ENCODE results near the gene NFE2L1.
A peak's percentile ranks its signal among the peaks of the same experiment; 100 is the strongest.
"Not testable (repeated sequence)": the region's sequence is repeated elsewhere in the genome, so short reads cannot be mapped to it uniquely, and the experiment has no call there.

Gene NFE2L1

DNA sequence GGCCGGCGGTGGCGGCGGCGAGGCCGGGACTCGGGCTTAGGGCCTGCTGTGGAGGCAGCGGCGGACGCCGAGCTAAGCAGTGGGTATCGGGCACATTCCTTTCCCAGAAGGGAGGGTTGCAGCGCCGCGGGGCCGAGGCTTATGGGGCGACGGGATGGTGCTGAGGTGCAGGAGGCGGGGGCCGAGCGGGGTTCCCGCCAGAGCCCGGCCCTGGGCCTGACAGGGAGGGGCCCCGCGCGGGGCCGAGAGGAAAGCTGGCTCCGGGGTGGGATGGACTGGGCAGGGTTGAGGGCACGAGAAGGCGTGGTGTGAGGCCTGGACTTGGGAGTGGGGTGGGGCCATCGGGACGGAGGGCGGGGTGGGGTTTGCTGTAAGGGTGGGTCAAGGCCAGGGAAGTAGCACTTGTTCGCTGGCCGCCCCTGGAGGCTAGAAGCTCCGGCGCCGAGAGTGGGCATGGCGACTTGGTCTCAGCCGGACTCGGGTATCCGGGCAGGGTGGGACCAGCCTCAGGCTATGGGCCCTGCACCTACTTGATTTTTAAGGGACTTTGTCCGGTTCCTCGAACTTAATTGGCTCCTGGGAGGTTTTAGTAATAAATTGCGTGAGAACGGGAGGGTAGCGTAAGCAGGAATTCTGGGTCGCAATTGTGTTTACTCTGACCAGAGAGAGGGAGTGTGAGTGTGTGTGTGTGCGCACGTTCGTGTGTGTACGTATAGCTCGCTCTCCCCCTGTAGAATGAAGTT, 396 bp downstream of the NFE2L1 start:
- DNase-seq (ENCODE audit: low spot score), result no peak

DNA sequence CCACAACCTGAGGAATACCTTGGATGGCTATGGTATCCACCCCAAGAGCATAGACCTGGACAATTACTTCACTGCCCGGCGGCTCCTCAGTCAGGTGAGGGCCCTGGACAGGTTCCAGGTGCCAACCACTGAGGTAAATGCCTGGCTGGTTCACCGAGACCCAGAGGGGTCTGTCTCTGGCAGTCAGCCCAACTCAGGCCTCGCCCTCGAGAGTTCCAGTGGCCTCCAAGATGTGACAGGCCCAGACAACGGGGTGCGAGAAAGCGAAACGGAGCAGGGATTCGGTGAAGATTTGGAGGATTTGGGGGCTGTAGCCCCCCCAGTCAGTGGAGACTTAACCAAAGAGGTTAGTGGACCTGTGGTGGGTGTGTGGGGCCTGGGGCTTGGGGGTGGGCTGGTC, 3.1 kb downstream of the NFE2L1 start:
- no peak for DNase-seq (ENCODE audit: low spot score)

DNA sequence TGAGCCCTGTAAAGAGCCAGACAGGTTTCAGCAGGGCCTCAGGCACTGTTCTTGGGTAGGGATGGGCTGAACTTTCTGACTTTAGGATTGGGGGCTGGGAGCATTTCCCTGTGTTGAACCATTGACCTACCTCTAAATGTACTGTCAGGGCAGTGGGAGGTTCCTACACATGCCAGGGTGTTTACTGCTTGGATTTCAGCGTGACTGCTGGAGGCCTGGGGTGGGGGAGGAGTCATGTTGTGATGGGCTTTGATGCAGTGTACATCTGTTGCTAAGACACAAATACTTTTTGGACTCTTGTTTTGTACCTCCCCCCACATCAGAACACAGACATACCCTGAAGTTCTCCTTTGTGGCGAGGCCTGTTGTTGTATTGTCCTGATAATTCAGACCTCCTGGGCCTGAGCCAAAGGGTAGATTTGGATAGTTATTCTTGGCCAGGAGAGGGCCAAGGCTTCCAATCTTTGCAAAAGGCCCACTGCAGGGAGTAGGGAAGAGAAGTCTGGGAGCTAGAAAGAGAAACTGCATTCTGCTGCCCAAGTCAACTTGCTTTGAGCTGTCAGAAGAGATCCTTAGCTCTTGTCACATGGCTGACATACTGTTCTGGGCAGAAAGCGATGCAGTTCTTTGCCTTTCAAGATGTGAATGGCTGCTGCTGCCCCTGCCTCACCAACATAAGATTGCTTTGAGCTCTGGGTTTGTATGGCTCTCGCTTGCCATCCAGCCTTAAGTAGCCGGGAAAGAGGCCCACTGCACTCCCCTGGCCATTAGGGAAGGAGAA, 3.7 kb downstream of the NFE2L1 start:
- no peak for DNase-seq (ENCODE audit: low spot score)

DNA sequence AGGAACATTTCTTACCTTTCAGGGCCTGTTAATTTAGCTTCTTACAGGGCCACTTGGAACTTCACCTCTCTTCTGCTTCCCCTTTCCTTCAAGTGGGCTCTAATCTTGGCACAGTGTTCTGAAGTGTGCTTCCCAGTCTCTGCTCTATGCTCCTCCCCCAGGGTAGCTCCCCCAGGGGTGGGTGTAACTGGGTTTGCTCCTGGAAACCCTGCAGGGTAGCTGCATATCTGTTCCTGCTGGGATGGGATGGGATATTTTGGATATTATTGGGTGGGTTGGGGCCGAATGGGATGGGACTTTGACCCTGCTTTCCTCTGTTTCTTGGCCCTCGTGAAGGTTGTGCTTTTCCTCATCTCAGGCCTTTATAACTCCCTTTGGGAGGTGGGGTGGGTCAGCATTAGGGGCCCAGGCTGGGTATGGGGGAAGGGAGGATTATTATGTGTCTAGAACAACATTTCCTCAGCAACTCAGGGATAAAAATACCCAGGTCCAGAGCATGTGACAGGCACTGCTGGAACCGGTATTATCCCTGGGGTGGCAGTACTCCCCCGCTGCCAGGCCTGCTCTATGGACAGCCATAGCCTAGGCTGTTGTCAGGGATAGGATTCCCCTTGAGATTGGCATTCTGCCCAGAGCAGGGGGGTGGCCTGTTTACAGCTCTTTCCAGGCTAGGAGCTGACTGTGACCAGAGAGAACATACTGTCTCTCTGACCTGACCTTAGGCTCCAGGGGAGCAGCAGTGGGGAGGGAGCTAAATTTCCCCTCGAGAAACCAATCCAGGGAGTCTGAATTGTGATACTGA, 5.0 kb downstream of the NFE2L1 start:
- peak; percentile 74 for DNase-seq (ENCODE audit: low spot score)

DNA sequence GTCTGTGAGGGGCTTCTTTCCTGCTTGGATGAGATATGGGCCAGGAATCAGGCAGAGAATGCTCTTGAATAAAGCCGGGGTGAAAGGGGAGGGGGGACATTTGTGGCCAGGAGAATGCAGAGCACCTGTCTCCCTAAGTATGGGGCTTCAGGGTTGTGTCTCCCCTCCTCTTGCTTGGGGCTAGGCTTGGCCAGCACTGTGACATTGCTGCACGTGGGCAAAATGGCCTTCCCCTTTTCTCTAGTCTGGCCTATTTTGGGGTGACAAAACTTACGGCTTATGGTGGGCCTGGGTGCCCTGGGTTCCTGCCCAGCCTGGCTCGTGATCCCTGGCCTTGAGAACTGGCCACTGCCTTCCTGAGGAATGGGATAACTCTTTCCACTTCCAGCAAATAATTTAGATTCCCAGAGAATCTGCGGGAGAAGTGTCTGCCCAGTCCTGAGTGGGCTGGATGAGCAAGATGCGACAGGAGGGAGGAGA, 5.6 kb downstream of the NFE2L1 start:
- DNase-seq (ENCODE audit: low spot score), result no peak

DNA sequence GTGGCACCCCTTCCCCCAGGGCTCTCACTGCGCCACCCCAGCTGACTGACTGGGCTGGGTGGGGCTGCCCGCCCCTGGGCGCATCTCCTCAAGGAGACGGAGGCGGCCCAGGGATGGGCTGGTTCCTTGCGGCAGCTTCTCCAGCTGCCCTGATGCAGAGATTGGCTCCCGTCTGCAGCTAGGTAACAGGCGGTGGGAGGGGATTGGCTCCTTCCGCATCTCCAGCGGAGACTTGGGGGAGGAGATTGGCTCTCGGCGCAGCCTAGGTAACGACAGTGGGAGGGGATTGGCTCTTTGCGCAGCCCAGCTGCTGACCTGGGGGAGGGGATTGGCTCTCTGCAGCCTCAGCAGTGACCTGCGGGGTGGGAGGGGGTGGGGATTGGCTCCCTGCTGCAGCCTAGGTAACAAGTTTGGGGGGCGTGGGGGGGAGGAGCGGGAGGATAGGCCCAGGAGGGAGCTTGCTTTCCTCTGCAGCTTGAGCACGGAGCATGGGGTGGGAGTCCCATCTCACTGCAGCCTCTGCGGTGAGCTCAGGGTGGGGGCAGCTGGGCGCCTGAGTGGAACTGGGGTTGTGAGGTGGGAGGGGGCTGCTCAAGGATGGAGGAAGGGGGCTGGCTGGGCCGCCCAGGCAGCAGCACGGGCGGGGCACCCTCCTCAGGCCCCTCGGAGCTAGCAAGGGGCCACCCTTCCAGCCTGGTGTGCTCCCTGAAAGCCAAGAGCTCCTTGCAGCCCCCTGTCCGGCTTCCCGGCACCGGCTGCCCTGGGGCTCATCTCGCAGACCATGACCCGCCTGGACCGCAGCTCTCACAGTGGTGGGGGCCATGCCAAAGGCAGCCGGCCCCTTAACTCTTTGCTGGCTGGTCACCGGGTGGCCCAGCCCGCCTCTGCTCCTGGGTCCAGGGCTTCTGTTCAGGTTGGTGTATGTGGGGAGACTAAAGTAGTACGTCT, 6.4 kb downstream of the NFE2L1 start:
- DNase-seq (ENCODE audit: low spot score), result peak; percentile 75

DNA sequence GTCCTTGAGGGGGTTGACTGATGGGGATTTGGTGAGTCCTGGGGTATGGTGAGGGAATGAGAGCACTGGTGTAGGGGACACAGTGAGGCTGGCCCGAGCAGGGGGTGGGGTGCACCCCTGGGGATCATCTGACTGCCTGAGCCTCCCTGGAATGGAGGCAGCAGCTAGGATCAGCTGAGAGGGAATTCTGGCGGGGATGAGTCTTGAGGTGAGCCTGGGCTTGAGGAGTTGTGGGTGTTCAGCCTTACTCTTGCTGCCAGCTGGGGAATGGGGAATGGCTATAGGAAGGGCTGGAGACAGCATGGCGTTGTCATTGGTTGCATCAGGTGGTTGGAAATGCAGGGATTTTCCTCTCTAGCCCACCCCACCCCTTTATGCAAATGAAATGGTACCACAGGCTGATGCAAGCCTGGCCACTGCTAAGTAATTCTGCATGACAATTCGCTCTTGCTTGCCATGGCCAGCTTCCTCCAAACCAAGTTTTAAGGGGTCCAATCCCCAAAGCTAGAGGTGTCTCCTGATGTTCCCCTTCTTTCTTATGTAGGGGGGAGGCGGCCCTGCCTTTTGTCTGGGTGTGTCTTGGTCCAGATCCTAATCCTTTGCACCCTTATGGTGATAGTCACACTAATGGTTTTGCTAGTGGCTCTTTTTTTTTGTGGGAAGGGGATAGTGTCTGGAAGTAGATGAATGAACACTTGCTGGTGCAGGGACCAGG, 7.5 kb downstream of the NFE2L1 start:
- DNase-seq (ENCODE audit: low spot score), result peak; percentile 64

DNA sequence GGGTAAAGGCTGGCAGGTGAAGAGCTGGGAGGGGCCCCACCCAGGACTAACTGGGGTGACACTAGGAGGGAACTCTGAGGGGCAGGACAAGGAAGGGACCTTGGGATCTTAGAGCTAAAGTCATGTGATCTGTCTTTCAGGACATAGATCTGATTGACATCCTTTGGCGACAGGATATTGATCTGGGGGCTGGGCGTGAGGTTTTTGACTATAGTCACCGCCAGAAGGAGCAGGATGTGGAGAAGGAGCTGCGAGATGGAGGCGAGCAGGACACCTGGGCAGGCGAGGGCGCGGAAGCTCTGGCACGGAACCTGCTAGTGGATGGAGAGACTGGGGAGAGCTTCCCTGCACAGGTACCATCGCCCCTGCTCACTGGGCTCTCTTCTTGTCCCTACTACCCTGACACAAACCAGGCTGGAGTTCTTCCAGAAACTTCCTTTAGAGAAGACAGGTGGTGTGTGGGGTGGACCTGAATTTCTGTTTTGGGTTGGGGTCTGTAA, 8.1 kb downstream of the NFE2L1 start:
- DNase-seq (ENCODE audit: low spot score), result no peak

DNA sequence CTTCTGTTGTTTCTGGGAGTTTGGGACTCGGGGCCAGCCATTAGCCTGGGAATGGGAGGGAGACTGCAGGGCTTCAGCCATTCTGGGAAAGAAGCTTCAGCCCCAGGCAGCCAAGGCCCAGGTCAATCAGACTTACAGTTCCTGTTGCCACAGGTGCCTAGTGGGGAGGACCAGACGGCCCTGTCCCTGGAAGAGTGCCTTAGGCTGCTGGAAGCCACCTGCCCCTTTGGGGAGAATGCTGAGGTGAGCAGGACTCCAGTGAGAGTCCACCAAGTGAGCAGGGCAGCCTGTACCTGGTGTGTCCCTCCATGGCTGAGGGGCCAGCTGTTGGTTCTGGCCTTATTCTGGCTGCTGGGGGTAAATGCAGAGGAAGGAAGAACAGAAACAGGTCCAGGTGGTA, 8.7 kb downstream of the NFE2L1 start:
- DNase-seq (ENCODE audit: low spot score), result peak; percentile 20

DNA sequence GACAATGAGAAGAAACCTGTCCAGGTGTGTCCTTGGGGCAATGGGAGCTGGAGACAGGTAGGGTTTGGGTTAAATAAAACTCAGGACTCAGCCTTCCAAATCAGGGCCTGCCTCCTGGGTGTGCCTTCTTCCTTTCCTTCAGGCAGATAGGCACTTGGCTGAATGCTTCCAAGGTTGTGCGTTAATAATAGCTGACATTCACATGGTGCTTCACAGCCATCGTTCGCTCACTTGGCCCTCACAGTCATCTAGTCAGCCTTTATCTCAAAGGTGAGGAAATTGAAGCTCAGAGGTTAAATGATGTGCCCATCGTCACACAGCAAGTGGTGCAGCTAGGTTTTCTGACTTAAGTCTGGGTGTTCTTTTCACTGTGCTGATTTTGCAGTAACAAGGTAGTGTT, 9.5 kb downstream of the NFE2L1 start:
- no peak for DNase-seq (ENCODE audit: low spot score)

DNA sequence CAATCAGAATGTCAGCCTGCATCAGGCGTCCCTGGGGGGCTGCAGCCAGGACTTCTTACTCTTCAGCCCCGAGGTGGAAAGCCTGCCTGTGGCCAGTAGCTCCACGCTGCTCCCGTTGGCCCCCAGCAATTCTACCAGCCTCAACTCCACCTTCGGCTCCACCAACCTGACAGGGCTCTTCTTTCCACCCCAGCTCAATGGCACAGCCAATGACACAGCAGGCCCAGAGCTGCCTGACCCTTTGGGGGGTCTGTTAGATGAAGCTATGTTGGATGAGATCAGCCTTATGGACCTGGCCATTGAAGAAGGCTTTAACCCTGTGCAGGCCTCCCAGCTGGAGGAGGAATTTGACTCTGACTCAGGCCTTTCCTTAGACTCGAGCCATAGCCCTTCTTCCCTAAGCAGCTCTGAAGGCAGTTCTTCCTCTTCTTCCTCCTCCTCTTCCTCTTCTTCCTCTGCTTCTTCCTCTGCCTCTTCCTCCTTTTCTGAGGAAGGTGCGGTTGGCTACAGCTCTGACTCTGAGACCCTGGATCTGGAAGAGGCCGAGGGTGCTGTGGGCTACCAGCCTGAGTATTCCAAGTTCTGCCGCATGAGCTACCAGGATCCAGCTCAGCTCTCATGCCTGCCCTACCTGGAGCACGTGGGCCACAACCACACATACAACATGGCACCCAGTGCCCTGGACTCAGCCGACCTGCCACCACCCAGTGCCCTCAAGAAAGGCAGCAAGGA, 10.4 kb downstream of the NFE2L1 start:
- peak; percentile 23 for DNase-seq (ENCODE audit: low spot score)

DNA sequence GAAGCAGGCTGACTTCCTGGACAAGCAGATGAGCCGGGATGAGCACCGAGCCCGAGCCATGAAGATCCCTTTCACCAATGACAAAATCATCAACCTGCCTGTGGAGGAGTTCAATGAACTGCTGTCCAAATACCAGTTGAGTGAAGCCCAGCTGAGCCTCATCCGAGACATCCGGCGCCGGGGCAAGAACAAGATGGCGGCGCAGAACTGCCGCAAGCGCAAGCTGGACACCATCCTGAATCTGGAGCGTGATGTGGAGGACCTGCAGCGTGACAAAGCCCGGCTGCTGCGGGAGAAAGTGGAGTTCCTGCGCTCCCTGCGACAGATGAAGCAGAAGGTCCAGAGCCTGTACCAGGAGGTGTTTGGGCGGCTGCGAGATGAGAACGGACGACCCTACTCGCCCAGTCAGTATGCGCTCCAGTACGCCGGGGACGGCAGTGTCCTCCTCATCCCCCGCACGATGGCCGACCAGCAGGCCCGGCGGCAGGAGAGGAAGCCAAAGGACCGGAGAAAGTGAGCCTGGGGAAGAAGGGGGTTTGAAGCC, 11.0 kb downstream of the NFE2L1 start:
- DNase-seq (ENCODE audit: low spot score), result peak; percentile 38

DNA sequence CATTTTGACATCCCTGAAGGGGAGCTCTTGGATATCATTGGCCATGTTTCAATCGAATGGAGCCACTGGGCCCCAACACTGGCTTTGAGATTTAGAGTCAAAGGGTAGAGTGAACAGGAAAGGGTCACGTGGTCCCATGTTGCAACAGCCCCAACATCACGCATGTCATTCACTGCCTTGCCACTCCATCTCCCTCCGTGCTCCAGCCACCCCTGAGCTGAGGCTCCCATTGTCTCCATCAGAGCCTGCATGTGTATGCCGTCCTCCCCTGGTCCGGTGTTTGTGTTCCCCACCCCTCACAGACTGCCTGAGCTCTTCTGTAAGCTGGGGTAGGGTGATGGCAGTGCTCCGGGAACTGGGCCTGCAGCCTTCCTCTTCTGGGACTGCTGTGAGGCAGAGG, 12.1 kb downstream of the NFE2L1 start:
- DNase-seq (ENCODE audit: low spot score), result peak; percentile 38

DNA sequence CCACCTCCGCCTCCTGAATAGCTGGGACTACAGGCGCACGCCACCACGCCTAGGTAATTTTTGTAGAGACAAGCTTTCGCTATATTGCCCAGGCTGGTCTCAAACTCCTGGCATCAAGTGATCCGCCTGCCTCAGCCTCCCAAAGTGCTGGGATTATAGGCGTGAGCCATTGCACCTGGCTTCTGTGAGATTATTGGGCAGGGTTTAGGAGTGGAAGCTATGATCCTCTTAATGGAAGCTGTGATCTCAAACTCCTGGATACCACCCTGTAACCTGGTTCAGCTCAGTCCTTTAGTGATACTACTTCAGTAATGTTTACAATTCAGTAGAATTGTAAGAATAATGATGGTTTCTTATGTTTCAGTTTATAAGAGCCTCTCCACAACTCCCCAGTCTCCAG, 14.1 kb downstream of the NFE2L1 start:
- DNase-seq (ENCODE audit: low spot score), result peak; percentile 59

DNA sequence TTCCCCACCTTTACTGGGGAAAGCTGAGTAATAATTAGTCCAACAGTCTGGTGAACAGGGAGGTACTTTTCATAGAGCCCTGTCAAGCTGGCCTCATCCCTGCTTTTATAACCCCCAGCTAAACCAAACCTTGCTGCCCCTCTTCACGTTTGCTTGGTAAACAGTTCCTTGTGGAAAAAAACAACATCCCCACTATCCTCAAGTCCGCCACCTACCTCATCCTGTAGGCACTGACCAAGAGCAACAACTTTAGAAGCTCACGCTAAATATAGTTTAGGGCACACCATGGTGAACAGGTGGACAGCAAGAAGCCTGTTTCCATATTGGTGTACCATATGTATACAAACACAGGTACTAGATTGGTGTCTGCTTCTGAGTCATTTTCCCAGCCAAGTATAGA, 16.5 kb downstream of the NFE2L1 start:
- peak; percentile 9 for DNase-seq (ENCODE audit: low spot score)

DNA sequence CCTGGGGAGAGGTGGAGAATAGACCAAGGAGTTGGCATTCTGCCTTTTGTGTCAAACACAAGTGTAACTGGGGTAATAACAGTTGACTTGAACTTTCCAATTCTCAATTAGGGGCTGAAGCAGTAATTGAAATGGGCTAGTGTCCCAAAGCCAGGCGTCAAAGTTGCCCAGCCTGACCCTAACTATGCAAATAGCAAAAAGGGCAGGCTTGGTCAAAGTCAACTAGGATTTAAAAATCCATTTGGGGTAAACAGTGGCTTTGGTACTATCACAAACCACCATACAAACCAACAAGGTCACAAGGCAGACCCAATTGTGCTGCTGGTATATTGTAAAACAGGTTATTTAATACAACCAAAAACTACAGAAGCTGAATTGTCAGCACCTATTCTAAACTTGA, 18.0 kb downstream of the NFE2L1 start:
- no peak for DNase-seq (ENCODE audit: low spot score)

DNA sequence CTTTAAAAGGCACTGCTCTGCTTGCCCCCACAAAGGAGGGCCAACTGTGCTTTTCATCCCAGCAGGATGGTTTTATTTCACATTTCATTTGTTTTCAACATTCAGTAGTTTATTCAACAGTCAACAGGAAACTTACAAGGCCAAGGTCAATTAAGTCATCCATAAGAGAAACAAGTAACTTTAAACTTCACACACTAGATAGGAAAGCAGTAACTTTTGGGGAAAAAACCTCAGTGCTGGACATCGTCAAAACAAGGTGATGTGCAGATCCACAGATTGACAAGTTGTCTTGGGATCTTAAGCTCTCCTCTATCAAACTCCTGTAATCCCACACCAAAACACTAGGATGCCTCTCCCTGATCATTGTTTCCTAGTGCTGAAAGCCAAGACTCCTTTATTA, 18.5 kb downstream of the NFE2L1 start:
- no peak for DNase-seq (ENCODE audit: low spot score)

DNA sequence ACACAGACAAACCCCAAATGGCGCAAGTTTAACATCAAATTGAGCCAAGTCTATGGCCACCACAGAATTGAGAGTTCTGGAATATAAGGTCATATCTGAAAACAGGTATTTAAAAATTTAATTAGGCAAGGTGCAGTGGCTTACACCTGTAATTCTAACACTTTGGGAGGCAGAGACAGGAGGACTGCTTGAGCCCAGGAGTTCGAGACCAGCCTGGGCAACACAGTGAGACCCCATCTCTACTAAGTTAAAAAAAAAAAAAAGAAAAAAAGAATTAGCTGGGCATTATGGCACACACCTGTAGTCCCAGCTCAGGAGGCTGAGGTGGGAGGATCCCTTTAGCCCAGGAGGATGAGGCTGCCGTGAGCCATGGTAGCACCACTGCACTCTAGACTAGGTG, 19.1 kb downstream of the NFE2L1 start:
- no peak for DNase-seq (ENCODE audit: low spot score)

DNA sequence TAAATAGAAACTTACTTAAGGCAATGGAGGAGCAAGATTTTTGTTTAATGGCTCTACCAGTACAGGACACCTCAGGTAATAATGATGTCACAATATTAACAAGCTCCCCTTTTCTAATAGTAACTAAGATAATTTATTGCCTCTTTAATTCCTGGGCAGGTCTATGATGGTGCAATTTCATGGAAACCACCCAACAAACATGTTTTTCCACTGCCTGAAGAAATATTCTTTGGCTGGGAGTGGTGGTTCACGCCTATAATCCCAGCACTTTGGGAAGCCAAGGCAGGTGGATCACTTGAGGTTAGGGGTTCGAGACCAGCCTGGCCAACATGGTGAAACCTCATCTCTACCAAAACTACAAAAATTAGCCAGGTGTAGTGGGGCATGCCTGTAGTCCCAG, 19.6 kb downstream of the NFE2L1 start:
- not testable (repeated sequence) for DNase-seq (ENCODE audit: low spot score)

All from D341Med (cell line).